ENCODE measurements around the gene SMARCA2. TPM values are rescaled to one million over a fixed set of nuclear protein-coding genes. Genes with fewer than 3 reads are reported as not detected.

Gene SMARCA2
- total RNA-seq, 4 donors from 2014 or later = 84.8 to 164 (median 91.6) TPM

DNA sequence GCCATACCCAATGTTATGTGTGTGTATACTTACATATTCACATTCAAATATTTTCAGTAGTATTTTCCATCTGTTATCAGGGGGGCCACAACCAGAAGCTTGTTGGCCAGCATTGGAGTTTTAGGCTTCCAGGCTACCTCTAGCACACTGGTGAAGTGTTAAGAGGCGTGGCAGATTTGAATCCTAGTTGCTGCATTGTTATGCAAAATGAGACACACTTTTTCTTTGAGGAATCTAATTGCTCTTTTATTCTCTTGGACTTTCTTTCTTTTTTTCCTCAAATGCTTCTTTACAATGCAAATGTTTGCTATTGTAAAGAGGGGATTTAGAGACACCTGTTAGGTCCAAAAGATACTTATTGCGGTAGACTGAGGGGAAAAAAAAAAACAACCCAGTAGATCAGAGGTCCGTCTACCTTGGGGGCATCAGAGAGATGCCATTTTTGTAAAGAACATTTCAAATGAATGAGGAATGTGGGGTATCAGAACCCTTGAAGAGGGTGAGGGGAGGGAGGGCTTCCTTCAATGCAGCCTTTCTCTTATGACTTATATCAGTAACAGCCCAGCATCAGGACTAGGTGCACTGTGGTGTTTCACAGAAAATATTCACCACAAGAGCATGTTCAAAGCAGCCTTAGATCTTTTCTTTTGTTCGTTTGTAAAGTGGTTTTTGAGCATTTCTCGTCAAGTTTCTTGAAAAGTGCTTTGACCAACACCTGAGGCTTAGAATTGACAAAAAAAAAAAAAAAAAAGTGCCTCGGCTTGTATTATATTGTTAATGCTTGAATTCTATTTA is 3.8 kb downstream of the SMARCA2 start:
- DNase-seq (ENCODE audit: low spot score) (no peak), ATAC-seq (ENCODE audit: low FRiP score) (no peak)

GRCh38 chr9:2019723-2020122 is 4.6 kb downstream of the SMARCA2 start:
- no peak for ATAC-seq (ENCODE audit: low FRiP score)
- no peak for DNase-seq (ENCODE audit: low spot score)
- no peak for TF ChIP-seq CTCF (IDR thresholded peaks at IDR 0.05)

More for the DNA sequence above, 3.8 kb downstream of the SMARCA2 start:
- no peak for TF ChIP-seq CTCF (IDR thresholded peaks at IDR 0.05)

DNA sequence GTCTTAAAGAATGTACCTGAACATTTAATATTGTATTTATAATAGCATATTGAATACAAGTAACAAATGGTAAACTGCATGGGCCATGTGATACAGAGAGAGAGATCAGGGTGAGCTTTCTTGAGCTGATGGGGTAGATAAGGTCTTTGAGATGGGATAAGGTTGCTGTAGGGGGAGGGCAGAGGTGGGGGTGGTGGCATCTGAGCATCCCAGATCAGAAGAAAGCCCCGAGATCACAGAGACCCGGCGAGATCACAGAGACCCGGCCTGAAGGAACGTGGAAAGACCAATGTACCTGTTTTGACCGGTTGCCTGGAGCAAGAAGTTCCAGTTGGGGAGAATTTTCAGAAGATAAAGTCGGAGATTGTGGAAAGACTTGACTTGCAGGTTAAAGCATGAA is 6.6 kb downstream of the SMARCA2 start:
- no peak for TF ChIP-seq CTCF (IDR thresholded peaks at IDR 0.05)
- DNase-seq (ENCODE audit: low spot score) (no peak), ATAC-seq (ENCODE audit: low FRiP score) (no peak)

- no peak for DNase-seq (ENCODE audit: low spot score)
- TF ChIP-seq CTCF (IDR thresholded peaks at IDR 0.05) = no peak
- no peak for ATAC-seq (ENCODE audit: low FRiP score)
These were observed 7.4 kb downstream of the SMARCA2 start for GRCh38 chr9:2022560-2022959.

GRCh38 chr9:2023042-2023441 is 7.9 kb downstream of the SMARCA2 start:
- DNase-seq (ENCODE audit: low spot score) (no peak), ATAC-seq (ENCODE audit: low FRiP score) (no peak)
- no peak for TF ChIP-seq CTCF (IDR thresholded peaks at IDR 0.05)

GRCh38 chr9:2023532-2023931 is 8.4 kb downstream of the SMARCA2 start:
- no peak for DNase-seq (ENCODE audit: low spot score)
- TF ChIP-seq CTCF (IDR thresholded peaks at IDR 0.05) = no peak
- ATAC-seq (ENCODE audit: low FRiP score) = no peak

Data from omental fat pad (tissue), 4 donors.